H1 (cell line): ENCODE data around the gene NELL2.

Source experiments
- EZH2 ChIP-seq: fragments of 200-600 bp; sonication (generic); IDR thresholded peaks from 2 replicates; pipeline ENCODE4 v1.7.1; 2012; ENCODE audit warnings: low read depth, mild to moderate bottlenecking, moderate library complexity, low read length, inconsistent platforms; ENCODE audit not compliant: severe bottlenecking
- TF ChIP-seq, protein P1 (sequence below), 3 experiments: IDR thresholded peaks; 1 replicate in 2 of 3; 2 replicates in 1 of 3; pipeline versions ENCODE4 v1.5.1 to v1.6.1; 2011; ENCODE audit warnings: low read length in 3 of 3, mild to moderate bottlenecking in 3 of 3, inconsistent platforms in 2 of 3, low read depth in 1 of 3, moderate library complexity in 1 of 3; ENCODE audit not compliant: insufficient read depth in 1 of 3; ENCODE audit errors: control extremely low read depth in 1 of 3

- TF ChIP-seq, protein P1, sequence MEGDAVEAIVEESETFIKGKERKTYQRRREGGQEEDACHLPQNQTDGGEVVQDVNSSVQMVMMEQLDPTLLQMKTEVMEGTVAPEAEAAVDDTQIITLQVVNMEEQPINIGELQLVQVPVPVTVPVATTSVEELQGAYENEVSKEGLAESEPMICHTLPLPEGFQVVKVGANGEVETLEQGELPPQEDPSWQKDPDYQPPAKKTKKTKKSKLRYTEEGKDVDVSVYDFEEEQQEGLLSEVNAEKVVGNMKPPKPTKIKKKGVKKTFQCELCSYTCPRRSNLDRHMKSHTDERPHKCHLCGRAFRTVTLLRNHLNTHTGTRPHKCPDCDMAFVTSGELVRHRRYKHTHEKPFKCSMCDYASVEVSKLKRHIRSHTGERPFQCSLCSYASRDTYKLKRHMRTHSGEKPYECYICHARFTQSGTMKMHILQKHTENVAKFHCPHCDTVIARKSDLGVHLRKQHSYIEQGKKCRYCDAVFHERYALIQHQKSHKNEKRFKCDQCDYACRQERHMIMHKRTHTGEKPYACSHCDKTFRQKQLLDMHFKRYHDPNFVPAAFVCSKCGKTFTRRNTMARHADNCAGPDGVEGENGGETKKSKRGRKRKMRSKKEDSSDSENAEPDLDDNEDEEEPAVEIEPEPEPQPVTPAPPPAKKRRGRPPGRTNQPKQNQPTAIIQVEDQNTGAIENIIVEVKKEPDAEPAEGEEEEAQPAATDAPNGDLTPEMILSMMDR (IDR thresholded peaks at IDR 0.05; ENCODE audit: control extremely low read depth in 1 of 3, insufficient read depth in 1 of 3, low read depth in 1 of 3, low read length in 3 of 3): no peak
- TF ChIP-seq EZH2: no peak
These were observed 221.2 kb downstream of the NELL2 start for GRCh38 chr12:44654646-44655639.
